ENCODE results near the gene SYT1. TPM values are rescaled to one million over a fixed set of nuclear protein-coding genes. Genes with fewer than 3 reads are reported as not detected.

The SYT1 gene
- total and polyA plus RNA-seq, 2 experiments from 2014 or later: 48.7 to 51.7 TPM

GRCh38 chr12:79071498-79071897 lies 206.9 kb downstream of the SYT1 start:
- H3F3A ChIP-seq (replicated peaks; ENCODE audit: low read depth): no peaks in the 10 kb centered on the region
- H3K27me3 ChIP-seq (ENCODE audit: insufficient read depth): no peaks in the 10 kb centered on the region
- peaks cover 5% of the 10 kb centered on the region; the same call in 1 of the 2 replicates for H4K20me1 ChIP-seq (replicated peaks; ENCODE audit: insufficient read depth)
- no peak overlapping the region for H2AFZ ChIP-seq
- H3K36me3 ChIP-seq (ENCODE audit: insufficient read depth): no peaks in the 10 kb centered on the region
- no peak overlapping the region for H3K4me2 ChIP-seq
- Mint-ChIP-seq H3K9me3 (no peaks in the 10 kb centered on the region), H3K4me1 (peaks cover 7% of the 10 kb centered on the region), H3K4me3 (no peak overlapping the region), H3K27me3 (ENCODE audit: insufficient read depth, low read depth, poor library complexity) (peaks cover 2% of the 10 kb centered on the region), H3K27ac (peak overlapping the region; percentile 42), H3K36me3 (ENCODE audit: low read depth) (no peaks in the 10 kb centered on the region)
- H3K4me3 ChIP-seq: no peak overlapping the region
- ATAC-seq (peak; percentile 43; the same call in 1 of the 3 replicates), DNase-seq (ENCODE audit: low spot score) (peak; percentile 40)
- no peaks in the 10 kb centered on the region for H3K79me2 ChIP-seq (replicated peaks; ENCODE audit: insufficient read depth)
- H3K27ac ChIP-seq (ENCODE audit: low read depth): no peak overlapping the region
- no peak for TF ChIP-seq ZNF114 (CRISPR knock-in tag; IDR thresholded peaks at IDR 0.05)
- TF ChIP-seq CTCF (conservative IDR thresholded peaks at IDR 0.05; ENCODE audit: low read depth in 2 of 2): no peak
- TF ChIP-seq EZH2 (IDR thresholded peaks at IDR 0.05; ENCODE audit: low read depth, unreplicated experiment): no peak
- no peaks in the 10 kb centered on the region for H3K9me2 ChIP-seq (ENCODE audit: insufficient read depth)
- peaks cover 6% of the 10 kb centered on the region; the same call in 1 of the 2 replicates for H3K4me1 ChIP-seq (ENCODE audit: insufficient read depth)

DNA sequence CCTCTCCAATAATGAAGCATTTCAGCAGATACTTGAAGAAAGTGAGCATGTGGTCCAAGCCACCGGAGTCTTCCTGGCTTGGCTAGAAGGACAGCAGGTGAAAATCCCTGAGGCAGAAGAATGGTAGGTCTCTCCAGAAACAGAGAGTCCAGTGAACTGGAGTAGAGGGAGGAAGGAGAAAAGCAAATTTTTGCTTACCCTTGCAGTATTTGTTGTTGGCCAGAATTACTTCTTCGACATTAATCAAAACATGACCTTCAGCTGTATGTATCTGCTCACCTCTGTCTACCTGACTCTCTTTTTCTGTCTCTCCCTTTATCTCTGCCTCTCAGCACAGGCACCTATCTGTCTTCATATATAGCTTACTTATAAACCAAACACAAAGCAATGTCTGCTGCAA lies 208.9 kb downstream of the SYT1 start:
- Mint-ChIP-seq H3K4me3 (no peak overlapping the region), H3K36me3 (ENCODE audit: low read depth) (no peaks in the 10 kb centered on the region), H3K9me3 (no peaks in the 10 kb centered on the region), H3K27me3 (ENCODE audit: insufficient read depth, low read depth, poor library complexity) (peaks cover 2% of the 10 kb centered on the region), H3K4me1 (peaks cover 7% of the 10 kb centered on the region), H3K27ac (no peak overlapping the region)
- no peaks in the 10 kb centered on the region for H3K27me3 ChIP-seq (ENCODE audit: insufficient read depth)
- no peak overlapping the region for H2AFZ ChIP-seq
- no peak overlapping the region for H3K27ac ChIP-seq (ENCODE audit: low read depth)
- DNase-seq (ENCODE audit: low spot score) (no peak), ATAC-seq (no peak)
- H3K4me3 ChIP-seq: no peak overlapping the region
- no peak for TF ChIP-seq EZH2phosphoT487 (IDR thresholded peaks at IDR 0.05; ENCODE audit: unreplicated experiment)
- TF ChIP-seq EZH2 (IDR thresholded peaks at IDR 0.05; ENCODE audit: low read depth, unreplicated experiment): no peak
- TF ChIP-seq ZNF331 (CRISPR knock-in tag; IDR thresholded peaks at IDR 0.05; ENCODE audit: low read depth): no peak
- TF ChIP-seq ZNF114 (CRISPR knock-in tag; IDR thresholded peaks at IDR 0.05): no peak
- no peak for TF ChIP-seq CREB1 (CRISPR knock-in tag; IDR thresholded peaks at IDR 0.05; ENCODE audit: low read depth)
- TF ChIP-seq, protein P1, sequence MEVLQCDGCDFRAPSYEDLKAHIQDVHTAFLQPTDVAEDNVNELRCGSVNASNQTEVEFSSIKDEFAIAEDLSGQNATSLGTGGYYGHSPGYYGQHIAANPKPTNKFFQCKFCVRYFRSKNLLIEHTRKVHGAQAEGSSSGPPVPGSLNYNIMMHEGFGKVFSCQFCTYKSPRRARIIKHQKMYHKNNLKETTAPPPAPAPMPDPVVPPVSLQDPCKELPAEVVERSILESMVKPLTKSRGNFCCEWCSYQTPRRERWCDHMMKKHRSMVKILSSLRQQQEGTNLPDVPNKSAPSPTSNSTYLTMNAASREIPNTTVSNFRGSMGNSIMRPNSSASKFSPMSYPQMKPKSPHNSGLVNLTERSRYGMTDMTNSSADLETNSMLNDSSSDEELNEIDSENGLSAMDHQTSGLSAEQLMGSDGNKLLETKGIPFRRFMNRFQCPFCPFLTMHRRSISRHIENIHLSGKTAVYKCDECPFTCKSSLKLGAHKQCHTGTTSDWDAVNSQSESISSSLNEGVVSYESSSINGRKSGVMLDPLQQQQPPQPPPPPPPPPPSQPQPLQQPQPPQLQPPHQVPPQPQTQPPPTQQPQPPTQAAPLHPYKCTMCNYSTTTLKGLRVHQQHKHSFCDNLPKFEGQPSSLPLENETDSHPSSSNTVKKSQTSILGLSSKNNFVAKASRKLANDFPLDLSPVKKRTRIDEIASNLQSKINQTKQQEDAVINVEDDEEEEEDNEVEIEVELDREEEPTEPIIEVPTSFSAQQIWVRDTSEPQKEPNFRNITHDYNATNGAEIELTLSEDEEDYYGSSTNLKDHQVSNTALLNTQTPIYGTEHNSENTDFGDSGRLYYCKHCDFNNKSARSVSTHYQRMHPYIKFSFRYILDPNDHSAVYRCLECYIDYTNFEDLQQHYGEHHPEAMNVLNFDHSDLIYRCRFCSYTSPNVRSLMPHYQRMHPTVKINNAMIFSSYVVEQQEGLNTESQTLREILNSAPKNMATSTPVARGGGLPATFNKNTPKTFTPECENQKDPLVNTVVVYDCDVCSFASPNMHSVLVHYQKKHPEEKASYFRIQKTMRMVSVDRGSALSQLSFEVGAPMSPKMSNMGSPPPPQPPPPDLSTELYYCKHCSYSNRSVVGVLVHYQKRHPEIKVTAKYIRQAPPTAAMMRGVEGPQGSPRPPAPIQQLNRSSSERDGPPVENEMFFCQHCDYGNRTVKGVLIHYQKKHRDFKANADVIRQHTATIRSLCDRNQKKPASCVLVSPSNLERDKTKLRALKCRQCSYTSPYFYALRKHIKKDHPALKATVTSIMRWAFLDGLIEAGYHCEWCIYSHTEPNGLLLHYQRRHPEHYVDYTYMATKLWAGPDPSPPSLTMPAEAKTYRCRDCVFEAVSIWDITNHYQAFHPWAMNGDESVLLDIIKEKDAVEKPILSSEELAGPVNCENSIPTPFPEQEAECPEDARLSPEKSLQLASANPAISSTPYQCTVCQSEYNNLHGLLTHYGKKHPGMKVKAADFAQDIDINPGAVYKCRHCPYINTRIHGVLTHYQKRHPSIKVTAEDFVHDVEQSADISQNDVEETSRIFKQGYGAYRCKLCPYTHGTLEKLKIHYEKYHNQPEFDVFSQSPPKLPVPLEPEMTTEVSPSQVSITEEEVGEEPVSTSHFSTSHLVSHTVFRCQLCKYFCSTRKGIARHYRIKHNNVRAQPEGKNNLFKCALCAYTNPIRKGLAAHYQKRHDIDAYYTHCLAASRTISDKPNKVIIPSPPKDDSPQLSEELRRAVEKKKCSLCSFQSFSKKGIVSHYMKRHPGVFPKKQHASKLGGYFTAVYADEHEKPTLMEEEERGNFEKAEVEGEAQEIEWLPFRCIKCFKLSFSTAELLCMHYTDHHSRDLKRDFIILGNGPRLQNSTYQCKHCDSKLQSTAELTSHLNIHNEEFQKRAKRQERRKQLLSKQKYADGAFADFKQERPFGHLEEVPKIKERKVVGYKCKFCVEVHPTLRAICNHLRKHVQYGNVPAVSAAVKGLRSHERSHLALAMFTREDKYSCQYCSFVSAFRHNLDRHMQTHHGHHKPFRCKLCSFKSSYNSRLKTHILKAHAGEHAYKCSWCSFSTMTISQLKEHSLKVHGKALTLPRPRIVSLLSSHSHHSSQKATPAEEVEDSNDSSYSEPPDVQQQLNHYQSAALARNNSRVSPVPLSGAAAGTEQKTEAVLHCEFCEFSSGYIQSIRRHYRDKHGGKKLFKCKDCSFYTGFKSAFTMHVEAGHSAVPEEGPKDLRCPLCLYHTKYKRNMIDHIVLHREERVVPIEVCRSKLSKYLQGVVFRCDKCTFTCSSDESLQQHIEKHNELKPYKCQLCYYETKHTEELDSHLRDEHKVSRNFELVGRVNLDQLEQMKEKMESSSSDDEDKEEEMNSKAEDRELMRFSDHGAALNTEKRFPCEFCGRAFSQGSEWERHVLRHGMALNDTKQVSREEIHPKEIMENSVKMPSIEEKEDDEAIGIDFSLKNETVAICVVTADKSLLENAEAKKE (CRISPR knock-in tag; IDR thresholded peaks at IDR 0.05): no peak
- no peak for TF ChIP-seq JUNB (IDR thresholded peaks at IDR 0.05; ENCODE audit: unreplicated experiment)
- no peak for TF ChIP-seq CTCF (conservative IDR thresholded peaks at IDR 0.05; ENCODE audit: low read depth in 2 of 2)
- no peak for TF ChIP-seq POLR2AphosphoS5 (IDR thresholded peaks at IDR 0.05; ENCODE audit: low read depth)
- no peaks in the 10 kb centered on the region for H3K36me3 ChIP-seq (ENCODE audit: insufficient read depth)
- H3K9me2 ChIP-seq (ENCODE audit: insufficient read depth): no peaks in the 10 kb centered on the region
- H3K4me1 ChIP-seq (ENCODE audit: insufficient read depth): peaks cover 6% of the 10 kb centered on the region; the same call in 1 of the 2 replicates
- H3K79me2 ChIP-seq (replicated peaks; ENCODE audit: insufficient read depth): no peaks in the 10 kb centered on the region
- peaks cover 6% of the 10 kb centered on the region; the same call in 1 of the 2 replicates for H4K20me1 ChIP-seq (replicated peaks; ENCODE audit: insufficient read depth)
- no peak overlapping the region for H3K4me2 ChIP-seq
- H3F3A ChIP-seq (replicated peaks; ENCODE audit: low read depth): no peaks in the 10 kb centered on the region
